GM18858 (cell line): Measurements from ENCODE around the gene ITSN1.
"Not testable (repeated sequence)": the region's sequence is repeated elsewhere in the genome, so short reads cannot be mapped to it uniquely, and the experiment has no call there.

Experiments used
- ATAC-seq: cut with Tn5 transposase; IDR thresholded peaks from one replicate; pipeline ENCODE4 v1.9.1; 2021; ENCODE audit not compliant: unreplicated experiment

Gene ITSN1

DNA sequence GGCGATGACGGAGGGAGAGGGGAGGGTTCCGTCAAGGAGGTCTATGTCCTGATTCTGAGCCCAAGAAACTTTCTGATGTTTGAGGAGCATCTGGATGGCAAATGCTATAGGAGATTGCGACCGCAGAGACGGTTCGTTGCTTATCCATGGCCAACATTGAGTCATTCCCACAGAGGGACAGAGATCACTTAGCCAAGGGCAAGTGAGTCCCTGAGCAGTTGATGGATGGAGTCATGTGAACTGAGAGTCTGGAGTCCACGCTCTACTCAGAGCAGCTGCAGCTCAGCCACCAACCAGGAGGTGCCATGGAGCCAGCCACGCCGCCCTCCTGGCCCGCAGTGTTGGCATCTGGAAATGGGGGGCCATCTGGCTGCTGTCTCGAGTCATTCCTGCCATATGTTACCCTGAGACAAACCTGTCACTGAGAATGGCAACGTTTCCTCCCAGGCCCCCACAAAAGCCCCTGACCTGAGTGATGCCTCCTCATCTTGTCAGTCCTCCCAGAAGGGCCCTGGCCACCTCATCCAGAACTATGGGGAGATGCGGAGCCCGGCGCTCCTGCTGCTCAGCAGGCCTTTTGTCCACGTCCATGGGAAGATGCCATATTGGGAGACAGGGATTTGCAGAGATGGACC lies 214.7 kb downstream of the ITSN1 start:
- no peak for ATAC-seq

DNA sequence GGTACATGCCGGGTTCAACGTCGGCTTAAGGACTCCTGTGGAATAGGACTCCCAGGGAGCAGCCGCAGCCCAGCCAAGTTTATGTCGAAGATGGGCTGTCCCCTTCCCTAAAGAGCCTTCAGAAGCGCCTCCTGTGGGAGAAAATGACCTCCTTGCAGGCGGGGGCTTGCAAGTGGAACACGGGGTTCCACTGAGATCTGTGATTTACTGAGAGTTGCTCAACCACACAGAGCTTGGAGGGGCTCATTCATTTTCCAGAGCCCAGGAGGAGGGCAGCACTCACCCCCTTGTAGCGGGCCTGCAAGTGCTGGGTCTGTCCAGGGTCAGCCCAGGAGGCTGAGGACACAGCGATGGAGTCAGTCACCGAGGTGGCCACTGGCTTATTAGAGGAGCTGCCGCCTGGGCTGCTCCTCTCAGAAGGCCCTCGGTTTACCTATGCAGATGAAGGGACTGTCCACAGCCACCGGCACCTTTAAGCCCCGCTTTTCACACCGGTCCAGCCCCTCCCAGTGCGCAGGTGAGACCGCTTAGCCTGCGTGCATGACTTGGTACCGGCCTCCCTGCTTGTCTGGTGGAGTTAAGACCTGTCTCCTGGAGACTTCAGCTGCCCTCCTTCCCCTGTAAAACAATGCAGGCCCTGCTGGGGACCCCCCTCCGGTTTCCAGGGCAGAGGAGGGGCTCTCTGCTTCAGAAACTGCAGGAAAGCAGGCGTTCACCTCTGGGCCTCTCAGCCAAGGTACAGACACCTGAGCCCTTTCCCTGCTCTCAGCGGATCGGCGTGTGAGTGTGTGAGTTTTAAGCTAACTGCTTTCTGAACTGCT lies 215.8 kb downstream of the ITSN1 start:
- ATAC-seq = no peak

DNA sequence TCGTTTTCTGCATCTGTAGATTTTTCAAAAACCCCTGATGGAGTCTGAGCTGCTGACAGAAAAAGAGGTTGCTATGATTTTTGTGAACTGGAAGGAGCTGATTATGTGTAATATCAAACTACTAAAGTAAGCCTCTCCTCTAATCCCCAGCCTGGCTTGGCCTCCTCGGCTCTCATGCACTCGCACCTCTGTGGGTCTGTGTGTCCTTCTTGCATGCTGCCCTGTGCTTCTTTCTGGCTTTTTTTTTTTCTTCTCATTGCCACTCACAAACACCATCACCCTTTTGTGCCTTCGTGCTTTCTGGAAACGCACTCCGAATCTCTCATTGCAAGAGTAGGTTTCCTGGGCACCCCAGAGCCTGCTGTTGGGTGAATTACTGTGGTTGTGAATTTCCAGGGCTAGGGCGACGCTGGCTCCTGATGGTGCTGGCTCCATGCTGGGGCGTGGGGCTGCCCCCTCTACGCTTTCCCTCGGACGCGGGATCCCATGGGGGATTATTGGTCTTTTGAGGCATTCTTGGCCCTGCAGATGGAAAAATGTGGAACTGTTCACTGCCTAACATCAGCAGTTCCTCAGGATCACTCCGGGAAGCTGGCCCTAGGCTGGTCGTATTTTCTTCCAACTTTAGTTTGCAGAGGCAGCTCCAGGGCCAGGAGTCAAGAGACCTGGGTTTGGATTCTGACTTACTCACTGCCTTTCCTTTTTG lies 216.5 kb downstream of the ITSN1 start:
- no peak for ATAC-seq

DNA sequence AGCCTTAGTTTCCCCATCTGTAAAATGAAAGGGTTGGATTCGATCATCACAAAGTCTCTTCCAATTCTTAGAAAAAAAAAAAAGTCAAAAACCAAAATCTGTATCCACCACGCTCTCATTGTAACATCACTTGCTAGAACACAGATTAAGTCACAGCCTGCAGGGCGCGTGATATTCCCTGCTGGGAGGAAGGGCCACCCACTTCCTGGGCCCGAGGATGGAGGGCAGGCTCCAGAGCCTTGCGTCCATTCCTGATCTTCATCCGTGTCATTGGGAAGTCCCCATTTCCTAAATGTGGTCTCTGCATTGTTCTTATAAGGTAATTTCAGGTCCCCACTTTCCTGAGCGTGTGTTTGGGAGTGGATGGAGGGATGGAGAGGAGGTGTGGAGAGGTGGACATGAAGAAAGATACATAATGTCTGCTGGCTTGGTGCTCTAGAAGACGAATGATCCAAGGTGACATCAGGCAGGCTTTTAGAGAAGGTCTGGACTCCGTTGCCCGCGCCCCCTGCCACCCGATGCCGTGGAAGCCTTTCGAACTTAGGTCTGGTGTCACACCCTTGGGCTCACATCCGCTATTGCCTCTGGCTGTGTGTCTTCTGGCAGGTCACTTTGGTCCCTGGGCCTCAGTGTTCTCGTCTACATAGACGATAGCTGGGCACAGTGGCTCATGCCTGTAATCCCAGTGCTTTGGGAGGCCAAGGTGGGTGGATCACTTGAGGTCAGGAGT lies 217.2 kb downstream of the ITSN1 start:
- no peak for ATAC-seq

DNA sequence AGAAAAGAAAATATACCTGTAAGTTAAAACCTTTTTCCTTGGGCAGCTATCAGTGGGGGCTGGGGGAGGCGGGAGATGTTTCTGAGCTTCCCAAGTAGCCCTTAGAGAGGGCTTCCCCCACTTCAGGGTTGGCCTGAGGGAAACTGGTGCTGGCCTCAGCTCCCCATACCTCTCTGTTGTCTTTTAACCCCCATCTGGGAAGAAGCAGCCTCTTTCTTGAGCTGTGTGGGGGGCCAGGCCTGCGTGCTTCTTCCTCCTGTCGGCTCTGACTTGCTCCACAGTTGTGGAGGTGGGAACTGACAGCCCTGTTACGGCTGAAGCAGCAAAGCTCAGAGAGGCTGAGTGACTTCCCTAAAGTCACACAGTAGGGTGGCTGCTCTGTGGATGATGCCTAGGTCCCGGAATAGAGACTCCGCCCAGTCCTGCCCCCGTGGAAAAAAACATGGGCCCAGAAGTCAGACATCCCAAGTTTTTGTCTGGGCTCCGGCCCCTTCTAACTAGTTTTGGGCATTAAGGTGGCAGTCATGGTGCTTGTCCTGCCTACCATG lies 218.1 kb downstream of the ITSN1 start:
- ATAC-seq = no peak

DNA sequence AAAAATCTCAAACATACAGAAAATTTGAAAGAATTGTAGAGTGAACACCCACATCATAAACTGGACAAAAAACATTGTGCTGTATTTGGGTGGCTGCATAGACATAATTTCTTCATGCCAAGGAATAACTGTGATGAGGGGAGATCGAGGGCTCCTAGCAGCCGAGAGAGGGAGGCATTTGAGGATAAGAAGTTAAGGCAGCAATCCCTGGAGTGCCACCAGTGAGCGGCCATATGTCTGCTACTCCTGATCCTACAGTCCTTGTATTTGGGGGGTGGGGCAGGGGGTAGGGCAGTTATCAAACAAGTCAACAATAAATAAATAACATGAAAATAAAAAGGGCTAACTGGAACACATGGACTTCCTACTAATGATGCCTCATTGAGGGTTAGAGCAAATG lies 218.8 kb downstream of the ITSN1 start:
- no peak for ATAC-seq

DNA sequence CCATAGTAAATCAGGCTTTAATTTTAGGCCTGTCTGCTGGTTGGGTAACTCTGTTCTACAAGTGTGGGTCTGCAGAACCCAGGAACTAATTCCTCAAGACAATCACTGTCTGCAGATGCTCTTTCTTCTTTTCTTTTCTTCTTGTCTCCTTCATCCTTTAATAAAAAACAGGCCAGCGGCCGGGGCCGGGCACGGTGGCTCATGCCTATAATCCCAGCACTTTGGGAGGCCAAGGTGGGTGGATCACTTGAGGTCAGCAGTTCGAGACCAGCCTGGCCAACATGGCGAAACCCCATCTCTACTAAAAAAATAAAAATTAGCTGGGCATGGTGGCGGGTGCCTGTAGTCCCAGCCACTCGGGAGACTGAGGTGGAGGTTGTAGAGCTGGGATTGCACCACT lies 220.9 kb downstream of the ITSN1 start:
- ATAC-seq = not testable (repeated sequence)

DNA sequence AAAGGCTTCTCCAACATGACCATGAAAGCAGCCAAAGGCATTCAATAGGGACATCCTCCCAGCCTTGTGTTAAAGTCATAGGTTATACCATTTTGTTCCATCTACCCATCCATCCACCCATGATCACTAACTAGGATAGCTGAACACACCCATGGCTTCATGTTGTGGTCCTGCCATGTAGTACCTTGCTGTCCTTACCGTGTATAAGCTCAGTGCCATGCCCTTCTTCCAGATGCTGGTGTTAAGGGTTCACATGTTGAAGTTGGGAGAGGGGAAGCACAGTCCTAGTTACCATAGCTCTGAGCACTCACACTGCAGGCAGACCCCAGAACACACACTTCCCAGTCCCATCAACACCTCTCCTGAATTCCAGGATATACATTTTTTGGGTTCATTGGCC lies 221.8 kb downstream of the ITSN1 start:
- ATAC-seq = no peak

DNA sequence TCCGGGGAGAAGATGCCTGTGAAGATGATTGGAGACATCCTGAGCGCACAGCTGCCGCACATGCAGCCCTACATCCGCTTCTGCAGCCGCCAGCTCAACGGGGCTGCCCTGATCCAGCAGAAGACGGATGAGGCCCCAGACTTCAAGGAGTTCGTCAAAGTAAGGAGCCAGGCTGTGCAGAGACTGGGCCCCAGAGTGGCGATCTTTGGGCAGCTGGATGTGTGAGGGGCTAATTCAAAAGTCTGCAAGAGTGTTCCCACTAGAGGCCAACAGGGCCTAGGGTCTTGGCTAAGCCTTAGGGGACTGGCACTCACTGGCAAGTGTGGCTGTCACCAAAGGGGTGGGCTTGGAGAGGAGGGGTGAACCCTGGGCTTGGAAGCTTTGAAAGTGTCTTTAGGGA lies 222.9 kb downstream of the ITSN1 start:
- no peak for ATAC-seq

DNA sequence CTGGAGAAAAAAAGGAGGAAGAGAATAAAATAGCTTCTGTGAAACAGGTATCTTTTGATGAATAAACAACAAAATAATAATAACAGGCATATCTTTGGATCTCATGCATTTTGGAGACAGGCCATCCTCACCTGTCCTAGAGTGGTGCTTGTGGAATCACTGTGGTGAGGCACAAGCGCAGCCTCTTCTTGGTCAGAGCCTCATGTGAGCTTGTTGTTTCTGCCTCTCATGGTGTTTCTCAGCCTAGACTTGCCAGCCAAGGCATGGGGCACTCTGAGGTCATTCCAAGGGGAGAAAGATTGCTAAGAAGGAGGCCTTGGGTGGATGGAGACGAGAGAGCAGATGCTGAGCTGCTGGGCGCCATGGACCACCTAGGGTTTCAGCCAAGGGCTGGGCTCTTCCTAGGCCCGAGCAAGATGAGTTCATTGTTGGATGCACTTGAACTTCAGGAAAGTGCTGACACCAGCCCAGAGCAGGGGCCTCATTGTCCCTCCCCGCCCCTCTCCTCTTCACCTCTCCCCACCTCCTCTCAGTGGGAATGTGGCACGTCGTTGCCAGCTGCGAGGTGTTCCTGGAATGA lies 223.8 kb downstream of the ITSN1 start:
- no peak for ATAC-seq

DNA sequence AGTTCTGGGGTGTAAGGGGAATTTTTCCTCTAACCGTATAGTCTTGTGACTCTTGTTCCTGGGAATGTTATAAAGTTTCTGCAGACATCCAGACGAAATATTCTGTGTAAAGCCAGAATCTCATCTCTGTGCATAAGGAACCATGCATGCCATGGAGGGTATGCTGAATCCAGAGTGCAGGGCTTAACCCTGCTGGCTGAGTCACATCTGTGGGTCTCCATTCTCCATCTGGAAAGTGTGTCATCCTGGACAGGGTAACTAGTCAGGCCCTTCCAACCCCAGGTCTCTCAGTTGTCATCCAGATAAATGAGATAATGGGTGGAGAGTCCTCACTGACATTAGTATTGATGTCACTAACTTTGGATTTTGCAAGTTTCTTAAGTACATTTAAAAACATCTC lies 224.5 kb downstream of the ITSN1 start:
- no peak for ATAC-seq

DNA sequence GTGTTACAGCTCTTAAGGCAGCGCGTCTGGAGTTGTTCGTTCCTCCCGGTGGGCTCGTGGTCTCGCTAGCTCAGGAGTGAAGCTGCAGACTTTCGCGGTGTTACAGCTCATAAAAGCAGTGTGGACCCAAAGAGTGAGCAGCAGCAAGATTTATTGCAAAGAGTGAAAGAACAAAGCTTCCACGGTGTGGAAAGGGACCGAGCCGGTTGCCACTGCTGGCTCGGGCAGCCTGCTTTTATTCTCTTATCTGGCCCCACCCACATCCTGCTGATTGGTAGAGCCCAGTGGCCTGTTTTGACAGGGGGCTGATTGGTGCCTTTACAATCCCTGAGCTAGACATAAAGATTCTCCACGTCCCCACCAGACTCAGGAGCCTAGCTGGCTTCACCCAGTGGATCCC lies 225.6 kb downstream of the ITSN1 start:
- not testable (repeated sequence) for ATAC-seq

DNA sequence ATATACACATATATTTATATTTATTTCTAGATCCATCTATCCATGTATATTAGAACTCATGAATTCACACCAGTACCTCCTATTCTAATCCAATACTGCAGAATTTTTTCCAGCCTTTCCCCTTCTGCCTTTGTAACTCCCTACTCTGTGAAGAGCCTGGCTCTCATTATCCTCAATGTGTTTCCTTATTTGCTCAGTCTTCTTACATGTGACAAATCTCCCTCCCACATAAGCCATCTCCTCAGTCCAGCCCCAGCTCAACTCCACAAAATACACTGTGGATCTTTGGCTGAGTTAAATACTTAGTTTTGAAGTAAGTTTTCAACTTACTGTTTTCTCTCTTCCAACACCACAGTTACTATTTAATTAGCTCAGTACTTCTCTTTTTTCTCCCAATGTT lies 227.6 kb downstream of the ITSN1 start:
- no peak for ATAC-seq

DNA sequence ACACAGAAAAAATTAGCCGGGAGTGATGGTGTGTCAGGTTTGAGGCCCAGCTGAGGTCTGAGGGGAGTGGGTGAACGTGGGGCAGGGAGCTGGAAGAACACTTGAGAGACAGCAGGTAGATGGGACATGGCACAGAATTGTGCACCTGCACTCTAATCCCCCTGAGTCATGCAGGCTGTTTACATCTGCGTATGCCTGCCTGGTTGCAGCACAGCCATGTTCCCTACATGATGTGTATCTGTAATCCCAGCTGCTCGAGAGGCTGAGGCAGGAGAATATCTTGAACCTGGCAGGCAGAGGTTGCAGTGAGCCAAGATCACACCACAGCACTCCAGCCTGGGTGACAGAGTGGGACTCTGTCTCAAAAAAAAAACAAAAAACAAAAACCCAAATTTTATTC lies 228.5 kb downstream of the ITSN1 start:
- no peak for ATAC-seq

DNA sequence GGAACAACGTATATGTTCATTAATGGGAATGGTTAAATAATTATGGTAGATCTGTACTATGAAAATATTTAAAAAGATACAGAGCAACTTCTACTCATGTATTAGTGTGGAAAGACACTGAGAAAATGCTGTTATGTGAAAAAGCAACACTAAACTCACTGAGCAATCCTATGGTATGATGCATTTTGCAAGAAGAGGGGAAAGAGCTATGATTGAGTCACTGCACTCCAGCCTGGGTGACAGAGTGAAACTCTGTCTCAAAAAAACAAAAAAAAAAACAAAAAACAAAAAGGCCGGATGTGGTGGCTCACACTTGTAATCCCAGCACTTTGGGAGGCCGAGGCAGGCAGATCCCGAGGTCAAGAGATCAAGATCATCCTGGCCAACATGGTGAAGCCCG lies 228.9 kb downstream of the ITSN1 start:
- ATAC-seq = no peak

DNA sequence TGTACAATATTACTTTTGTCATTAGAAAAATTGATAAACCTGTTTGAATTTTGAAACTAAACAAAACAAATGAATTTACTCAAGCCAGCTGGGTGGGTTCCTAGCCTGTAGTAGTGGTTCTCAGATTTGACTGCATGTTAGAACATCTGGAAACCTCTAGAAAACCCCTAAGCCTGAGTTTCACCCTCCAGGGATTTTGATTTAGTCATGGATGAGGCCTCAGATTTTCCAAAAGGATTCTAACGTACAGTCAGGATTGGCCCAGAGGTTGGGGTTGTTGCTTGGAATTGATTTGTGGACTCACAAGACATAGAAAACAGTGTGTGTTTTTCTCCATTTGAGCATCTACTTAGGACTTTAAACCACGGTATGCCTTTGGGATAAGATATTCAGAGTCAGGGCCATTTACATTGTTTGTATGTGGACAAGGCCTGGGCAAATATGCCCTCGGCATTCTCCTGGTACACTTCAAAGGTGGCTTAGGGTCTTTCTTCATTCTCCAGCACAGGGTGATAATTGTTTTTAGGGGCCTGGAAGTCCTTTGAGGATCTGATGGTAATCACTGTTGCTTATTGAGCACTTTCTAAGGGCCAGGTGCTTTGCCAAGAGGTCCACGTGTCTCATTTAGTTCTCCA lies 230.7 kb downstream of the ITSN1 start:
- no peak for ATAC-seq

DNA sequence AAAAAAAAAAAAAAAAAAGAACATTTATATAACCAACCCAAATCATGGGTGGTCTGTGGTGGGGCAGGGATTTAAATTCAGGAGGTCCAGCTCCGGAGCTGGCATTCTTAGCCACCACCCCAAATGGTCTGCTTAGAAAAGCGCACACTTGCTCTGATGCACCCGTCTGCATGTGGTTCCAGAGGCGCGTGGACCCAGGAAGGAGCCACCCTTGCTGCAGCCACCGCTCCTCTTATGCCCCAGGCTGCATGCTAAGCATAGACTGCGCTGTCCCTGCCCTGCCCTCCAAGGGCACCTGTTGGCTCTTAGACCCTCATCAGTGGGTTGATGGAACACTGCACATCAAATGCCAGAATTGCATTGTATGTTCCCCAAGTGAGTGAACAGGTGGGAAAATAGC lies 231.9 kb downstream of the ITSN1 start:
- no peak for ATAC-seq

DNA sequence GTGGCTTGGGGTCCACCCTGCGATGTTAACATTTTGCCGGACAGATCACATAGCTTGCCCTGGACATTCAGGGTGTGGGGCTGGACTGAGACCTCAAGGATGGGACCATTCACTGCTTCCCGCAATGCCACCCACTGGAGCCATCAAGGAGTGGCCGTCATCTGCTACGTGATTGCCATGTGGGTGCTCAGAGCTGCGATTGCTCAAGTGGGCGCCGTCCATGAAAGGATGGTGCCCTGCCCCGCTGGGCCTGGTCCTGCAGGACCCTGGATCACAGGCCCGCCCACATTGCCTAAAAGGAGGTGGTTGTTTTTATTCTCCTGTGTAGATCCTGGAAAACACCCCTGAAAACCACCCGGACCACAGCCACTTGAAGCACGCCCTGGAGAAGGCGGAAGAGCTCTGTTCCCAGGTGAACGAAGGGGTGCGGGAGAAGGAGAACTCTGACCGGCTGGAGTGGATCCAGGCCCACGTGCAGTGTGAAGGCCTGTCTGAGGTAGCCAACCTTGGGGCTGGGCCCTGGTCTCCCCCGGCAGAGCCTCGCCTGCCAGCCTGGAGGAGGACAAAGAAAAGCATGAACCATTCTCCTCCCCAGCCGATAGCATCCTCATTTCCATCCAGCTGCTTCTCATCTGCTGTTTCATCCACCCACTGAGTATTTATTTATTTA lies 232.9 kb downstream of the ITSN1 start:
- ATAC-seq = no peak

DNA sequence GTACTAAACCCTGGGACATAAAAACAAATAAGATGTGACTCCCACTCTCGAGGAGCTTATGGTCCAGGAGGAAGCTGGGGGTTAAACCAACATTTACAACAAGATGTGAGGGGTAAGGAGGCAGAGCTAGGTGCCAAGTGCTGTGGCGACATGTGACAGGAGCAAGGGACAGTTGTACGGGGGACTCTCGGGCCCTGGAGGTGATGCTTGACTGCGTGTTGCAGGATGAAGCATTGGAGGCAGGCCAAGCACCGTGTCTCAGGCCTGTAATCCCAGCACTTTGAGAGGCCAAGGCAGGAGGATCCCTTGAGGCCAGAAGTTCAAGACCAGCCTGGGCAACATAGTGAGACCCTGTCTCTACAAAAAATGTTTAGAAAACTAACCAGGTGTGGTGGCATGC lies 236.5 kb downstream of the ITSN1 start:
- ATAC-seq = no peak

DNA sequence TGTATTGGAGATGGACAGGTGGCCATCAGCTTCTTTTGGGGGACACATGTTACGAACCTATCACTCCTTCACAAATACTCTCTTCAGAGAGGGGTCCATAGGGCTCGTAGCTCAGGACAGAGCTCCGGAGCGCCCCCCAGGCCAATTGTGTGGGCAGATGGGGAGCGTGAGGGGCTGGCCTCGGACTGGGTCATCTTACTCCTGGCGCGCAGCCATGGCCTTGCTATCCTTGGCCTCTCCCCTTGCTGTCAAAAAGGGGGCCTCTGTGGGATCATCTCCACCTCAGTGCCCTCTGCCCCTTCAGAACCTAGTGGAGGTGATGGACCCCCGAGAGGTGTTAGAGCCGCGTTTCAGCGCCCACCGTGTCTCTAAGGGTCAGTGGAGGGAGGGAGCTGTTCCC lies 238.3 kb downstream of the ITSN1 start:
- ATAC-seq = no peak
